Fibroblast of villous mesenchyme (primary cell): ENCODE measurements around the gene CFAP45. TPM values are rescaled to one million over a fixed set of nuclear protein-coding genes. Genes with fewer than 3 reads are reported as not detected.

Source experiments
- DNase-seq: peaks from one replicate; pipeline ENCODE4 v3.0.0-alpha.2; 2010; ENCODE audit warnings: low read depth
- H3K4me3 ChIP-seq: 2 replicates; pipeline ENCODE4 v1.5.1; 2011; ENCODE audit warnings: low read depth, mild to moderate bottlenecking, low read length
- total RNA-seq: library from RNA; depleted of rRNA; stranded (reverse); fragments of >200 nt; gene quantifications from 2 replicates; pipeline ENCODE4 v1.2.3, GENCODE V29; 2012
- TF ChIP-seq, protein P1 (sequence below): IDR thresholded peaks from 2 replicates; pipeline ENCODE4 v1.5.1; 2012; ENCODE audit warnings: low read depth, mild to moderate bottlenecking, low read length; ENCODE audit not compliant: insufficient read depth

Gene CFAP45
- total RNA-seq, 1 donor = 0.43 TPM

DNA sequence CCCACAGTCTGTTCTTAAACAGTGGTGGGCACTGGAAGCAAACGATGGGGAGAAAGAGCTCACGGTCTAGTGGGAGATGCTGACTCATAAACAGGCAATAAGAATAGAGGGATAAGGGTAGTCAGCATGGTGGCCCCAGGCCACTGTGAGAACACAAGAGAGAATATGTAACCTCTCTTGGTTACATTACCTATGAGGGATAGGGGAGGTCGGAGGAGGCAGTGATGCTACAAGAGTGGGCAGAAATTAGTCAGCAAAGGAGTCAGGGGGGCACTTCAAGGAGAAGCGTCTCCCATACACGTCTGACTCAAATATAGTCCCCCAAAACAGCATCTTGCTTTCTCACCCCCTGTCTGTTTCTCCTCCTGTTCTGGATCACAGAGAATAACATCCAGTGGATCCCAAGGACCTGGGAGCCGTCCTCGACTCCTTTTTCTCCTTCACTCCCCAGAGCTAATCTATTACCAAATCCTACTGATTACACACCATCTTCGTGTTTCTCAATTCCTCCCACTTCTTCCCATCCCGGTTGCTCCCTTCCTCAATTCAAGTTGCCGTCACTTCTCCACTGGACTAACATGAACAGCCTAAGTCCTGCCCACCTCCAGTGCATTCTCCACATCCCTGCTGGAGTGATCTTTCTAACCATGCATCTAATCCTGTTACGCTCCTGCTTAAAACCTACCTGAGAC, 71.2 kb downstream of the CFAP45 start:
- H3K4me3 ChIP-seq = no peak overlapping the region
- no peak for DNase-seq
- TF ChIP-seq, protein P1, sequence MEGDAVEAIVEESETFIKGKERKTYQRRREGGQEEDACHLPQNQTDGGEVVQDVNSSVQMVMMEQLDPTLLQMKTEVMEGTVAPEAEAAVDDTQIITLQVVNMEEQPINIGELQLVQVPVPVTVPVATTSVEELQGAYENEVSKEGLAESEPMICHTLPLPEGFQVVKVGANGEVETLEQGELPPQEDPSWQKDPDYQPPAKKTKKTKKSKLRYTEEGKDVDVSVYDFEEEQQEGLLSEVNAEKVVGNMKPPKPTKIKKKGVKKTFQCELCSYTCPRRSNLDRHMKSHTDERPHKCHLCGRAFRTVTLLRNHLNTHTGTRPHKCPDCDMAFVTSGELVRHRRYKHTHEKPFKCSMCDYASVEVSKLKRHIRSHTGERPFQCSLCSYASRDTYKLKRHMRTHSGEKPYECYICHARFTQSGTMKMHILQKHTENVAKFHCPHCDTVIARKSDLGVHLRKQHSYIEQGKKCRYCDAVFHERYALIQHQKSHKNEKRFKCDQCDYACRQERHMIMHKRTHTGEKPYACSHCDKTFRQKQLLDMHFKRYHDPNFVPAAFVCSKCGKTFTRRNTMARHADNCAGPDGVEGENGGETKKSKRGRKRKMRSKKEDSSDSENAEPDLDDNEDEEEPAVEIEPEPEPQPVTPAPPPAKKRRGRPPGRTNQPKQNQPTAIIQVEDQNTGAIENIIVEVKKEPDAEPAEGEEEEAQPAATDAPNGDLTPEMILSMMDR = no peak

DNA sequence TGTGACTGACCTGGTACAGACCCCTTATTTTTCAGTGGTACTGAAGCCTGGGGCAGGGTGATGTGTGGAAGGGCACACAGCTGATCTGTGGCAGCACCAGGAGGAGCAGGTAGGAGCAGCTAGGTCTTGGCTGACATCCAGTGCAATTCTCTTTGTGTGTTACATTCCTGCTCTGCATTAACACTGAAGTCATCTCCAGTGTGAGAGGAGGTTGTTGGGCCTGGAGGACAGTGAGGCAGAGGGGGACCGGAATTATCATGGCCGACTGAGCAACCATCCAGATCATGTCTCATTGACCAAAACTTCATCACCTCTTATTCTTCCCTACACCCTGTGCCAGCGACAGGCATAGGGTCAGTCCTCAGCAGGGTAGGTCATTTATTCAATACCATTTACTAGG, 71.8 kb downstream of the CFAP45 start:
- H3K4me3 ChIP-seq = no peak overlapping the region
- DNase-seq = no peak
- TF ChIP-seq, protein P1 = no peak

DNA sequence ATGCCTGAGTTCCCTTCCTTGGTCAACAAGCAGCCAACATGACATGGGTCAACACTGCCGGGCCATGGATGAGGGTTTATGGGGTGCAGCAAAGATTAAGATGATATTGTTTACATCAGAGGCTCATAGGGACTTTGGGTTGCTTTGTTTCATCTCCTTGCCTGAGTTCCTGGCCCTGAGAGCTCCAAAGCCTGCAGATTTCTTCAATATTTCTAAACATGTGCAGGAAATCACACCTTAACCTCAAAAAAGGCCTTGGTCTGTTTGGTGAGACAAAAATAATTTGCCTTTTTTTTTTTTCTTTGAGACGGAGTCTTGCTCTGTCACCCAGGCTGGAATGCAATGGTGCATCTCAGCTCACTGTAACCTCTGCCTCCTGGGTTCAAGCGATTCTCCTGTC, 72.4 kb downstream of the CFAP45 start:
- H3K4me3 ChIP-seq = no peak overlapping the region
- DNase-seq = no peak
- TF ChIP-seq, protein P1 = no peak

DNA sequence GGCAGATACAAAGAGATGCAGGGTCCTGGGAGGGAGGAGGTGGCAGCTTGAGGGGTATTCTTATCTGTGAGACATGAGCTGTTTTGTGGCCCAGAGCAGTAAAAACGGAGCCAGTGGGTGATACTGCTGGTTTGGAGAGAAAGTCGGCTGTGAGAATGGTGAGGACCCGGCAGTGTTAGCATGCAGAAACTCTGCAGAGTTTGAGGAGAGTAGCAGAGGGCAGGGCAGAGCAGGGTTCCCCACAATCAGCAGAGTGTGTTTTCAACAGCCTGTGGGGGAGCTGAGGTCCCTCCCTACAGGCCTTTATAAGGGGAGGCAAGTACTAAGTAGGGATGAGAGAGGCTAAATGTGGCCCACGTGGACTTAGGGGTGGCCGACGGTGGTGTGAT, 72.9 kb downstream of the CFAP45 start:
- TF ChIP-seq, protein P1 = no peak
- no peak for DNase-seq

DNA sequence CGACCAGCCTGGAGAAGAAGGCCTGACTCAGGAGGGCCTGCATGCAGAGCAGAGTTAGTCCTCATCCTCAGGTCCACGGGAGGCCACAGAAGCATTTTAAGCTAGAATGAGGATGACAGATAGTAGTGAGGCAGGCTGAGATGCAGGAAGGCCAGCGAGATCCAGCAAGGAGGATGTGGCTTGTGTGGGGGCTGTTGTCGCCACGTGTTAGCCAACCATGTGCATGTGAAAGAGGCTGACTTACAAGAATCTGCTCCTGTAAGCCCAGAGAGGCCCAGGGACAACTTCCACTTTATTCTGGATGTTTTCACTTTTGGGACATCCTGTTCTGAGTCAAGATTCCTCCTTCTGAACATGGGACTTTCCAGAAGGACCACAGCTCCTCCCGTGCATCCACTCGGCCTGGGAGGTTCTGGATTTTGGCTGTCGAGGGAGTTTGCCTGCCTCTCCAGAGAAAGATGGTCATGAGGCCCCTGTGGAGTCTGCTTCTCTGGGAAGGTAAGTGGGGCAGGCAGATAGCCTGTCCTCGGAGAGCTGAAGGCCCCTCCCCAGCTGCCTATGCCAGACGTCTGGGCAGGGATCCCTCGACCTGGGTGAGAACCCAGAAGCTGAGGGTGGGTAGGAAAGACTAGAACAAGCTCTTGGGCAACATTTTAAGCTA, 73.4 kb downstream of the CFAP45 start, which contains the start of gene SLAMF8:
SLAMF8 (plus strand) TSS at position 433 of the 661 bp plus-strand sequence; CDS start at position 459, 26 bp downstream.
- no peak within 1 kb of the TSS for H3K4me3 ChIP-seq
- TF ChIP-seq, protein P1 = no peak
- peak; percentile 20 for DNase-seq

More for the DNA sequence above, 72.9 kb downstream of the CFAP45 start:
- no peak overlapping the region for H3K4me3 ChIP-seq

DNA sequence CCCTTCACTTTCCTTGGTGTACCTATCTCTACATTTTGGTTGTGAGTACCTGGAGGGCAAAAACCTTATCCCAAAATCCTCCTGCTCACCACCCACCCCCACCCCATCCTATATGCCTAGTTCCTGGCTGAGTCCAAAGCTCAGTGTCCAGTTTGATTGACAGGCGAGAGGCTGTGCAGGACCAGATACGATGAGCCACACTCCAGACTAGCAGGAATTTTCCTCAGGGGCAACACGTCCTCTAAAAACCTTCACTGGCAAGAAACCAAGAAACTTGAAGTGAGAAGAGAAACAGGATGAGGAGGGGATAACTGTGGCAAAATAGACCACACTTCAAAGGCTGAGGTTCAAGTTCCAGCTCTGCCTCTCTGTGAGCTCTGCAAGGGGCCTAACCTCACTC, 74.4 kb downstream of the CFAP45 start:
- TF ChIP-seq, protein P1 = no peak

More for the DNA sequence above, 74.4 kb downstream of the CFAP45 start:
- no peak for DNase-seq
- H3K4me3 ChIP-seq = no peak overlapping the region
